Skeletal muscle cell (primary cell): Measurements from ENCODE around the gene ARSJ.
A peak's percentile ranks its signal among the peaks of the same experiment; 100 is the strongest.

ENCODE experiments used
- DNase-seq: peaks from one replicate; pipeline ENCODE4 v3.0.0-alpha.2; 2010; ENCODE audit warnings: low read depth
- H3K4me3 ChIP-seq: 2 replicates; pipeline ENCODE4 v1.5.1; 2011; ENCODE audit warnings: low read depth, mild to moderate bottlenecking, control low read depth, low read length, moderate library complexity

The ARSJ gene

DNA sequence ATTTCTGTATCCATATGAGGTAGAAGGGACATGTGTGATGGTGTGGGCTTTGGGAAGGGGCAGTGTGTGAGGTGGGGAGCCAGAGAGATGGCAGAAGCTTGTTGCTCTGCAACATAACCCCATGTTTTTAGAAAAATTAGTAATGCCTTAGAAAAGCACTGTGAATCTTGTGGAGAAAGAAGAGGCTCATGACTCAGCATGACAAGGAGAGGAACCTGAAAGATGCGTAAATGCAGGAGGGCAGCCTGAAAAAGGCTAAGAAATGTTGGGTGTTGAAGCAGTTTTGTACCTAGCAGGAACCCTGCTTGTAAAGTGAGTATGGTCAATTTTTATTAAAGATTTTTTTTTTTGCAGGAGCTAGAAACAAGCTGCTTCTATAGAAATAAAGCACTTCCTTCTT lies 59.8 kb downstream of the ARSJ start:
- no peak overlapping the region for H3K4me3 ChIP-seq
- DNase-seq, result no peak

DNA sequence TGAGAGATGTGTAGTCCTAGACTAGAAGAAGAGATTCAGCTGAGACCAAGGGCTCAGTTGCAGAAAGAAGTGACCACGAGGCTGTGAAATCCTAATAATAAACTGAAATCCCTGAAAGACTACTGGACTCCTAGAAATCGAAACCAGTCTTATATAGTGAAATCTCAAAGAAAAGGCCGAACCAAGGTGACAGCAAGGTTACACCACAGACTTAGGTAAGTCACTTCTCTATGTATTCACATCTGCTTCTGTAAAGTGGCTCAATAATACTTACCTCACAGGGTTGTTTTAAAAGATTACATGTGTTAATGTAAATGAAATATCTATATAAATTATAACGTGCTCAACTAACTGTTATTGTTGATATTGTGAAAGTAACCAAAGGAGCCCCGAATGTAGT lies 60.3 kb downstream of the ARSJ start:
- DNase-seq, result no peak
- no peak overlapping the region for H3K4me3 ChIP-seq

- DNase-seq, result no peak
- no peak overlapping the region for H3K4me3 ChIP-seq
These were observed 70.6 kb downstream of the ARSJ start for GRCh38 chr4:113908829-113909228.

DNA sequence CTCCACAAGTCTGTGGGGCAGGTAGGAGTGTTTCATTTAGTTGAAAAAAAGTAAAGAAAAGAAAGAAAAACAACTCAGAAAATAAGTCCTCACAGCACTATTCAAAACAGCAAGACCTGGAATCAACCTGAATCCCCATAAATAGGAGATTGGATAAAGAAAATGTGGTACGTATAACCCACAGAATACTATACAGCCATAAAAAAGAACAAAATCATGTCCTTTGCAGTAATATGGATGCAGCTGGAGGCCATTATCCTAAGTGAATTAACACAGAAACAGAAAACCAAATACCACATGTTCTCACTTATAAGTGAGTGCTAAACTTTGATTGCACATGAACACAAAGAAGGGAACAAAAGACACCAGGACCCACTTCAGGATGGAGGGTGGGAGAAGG lies 71.9 kb downstream of the ARSJ start:
- DNase-seq, result no peak
- H3K4me3 ChIP-seq, result no peak overlapping the region

GRCh38 chr4:113905301-113905700 lies 74.1 kb downstream of the ARSJ start:
- no peak for DNase-seq
- no peak overlapping the region for H3K4me3 ChIP-seq

- H3K4me3 ChIP-seq, result no peak overlapping the region
- no peak for DNase-seq
These were observed 74.6 kb downstream of the ARSJ start for GRCh38 chr4:113904877-113905276.

DNA sequence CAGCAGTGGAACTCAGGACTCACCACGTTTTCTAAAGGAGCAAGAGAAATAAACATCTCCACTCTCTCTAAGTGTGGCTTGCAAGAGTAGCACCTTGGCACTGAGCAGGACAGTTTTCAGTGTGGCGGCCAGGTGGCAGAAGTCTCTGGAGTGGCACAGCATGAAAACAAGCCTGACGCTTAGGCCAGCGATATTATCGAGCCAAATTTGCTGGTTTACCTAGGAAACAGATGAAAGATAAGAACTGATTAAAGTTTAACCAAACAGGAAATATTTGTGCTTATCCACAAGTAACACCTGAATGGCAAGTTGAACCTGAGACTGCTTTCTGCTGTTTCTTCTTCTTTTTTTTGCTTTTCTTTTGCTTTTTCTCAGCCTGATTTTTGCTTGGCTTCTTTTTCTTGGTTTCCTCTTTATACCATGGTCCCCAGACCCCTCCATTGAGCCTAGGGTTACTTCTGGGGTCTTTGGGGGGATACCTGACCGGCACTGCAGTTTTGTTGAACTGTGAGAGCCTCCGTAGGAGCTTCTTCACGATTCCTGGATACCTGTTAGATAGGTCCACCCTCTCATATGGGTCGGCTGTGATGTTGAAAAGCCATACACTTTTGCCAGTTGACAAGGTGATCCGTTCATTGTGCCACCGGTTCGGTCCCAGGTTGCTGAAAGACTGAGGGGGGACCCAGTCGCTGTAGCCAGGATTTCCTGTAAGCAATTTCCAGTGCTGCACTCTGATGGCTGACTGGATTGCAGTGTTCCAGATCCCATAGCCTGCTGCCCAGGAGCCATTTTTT lies 77.3 kb downstream of the ARSJ start:
- H3K4me3 ChIP-seq, result no peak overlapping the region
- DNase-seq, result no peak

DNA sequence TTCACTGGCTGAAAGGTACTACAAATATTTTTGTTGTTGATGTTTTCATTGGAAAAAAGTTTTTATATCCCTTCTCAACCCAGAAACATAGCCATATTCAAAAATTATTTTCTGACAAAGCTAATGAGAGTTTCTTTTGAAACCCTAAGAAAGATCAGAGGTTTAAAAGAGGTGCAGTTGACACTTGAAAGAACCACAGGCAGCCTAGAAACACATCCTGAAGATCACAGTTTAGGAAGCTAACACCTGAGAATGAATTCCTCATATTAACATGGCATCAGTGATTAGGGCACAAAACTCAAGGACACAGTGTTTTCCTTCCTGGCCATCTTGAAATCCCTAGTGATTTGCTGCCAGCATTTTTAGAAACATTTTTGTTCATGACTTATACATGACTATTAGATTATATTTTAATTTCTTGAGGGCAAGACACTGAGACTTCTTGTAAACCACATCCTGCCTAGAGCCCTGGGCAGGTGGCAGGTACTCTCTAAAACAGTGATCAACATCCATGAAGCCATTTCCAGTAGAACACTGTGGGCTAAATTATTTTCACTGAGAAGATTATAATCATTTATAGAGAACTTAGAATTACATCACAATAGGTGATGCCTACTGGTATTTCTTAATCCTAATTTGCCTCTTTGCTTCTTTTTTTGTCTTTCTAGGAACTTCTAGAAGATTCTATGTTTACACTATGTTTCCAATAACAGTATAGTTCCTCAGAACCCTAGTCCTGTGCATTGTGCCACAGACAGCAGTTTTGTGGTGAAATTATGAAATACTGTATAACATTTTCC lies 80.0 kb downstream of the ARSJ start:
- no peak for DNase-seq
- H3K4me3 ChIP-seq, result no peak overlapping the region

GRCh38 chr4:113893546-113893945 lies 85.9 kb downstream of the ARSJ start:
- DNase-seq, result no peak
- no peak overlapping the region for H3K4me3 ChIP-seq

DNA sequence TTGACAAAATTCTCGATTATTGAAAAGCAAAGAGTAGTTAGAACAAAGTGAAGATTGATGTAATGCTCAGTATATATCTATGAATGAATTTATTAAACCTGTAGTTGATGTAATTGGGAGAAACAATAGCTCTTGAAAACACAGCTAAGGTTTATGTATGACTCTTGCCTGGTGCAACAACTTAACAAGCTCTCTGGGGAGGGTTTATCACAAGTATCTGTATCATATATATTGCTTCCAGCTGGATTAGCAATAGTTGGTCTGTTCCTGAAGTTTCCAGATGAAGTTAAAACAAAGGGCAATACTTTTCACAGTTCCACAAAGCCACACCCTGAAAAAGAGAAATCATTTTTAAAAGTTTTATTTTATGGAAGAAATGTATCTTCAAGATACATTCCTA lies 91.4 kb downstream of the ARSJ start:
- DNase-seq, result no peak

GRCh38 chr4:113885291-113885690 lies 94.2 kb downstream of the ARSJ start:
- H3K4me3 ChIP-seq, result no peak overlapping the region
- DNase-seq, result no peak

More for the DNA sequence above, 91.4 kb downstream of the ARSJ start:
- H3K4me3 ChIP-seq, result no peak overlapping the region

GRCh38 chr4:113884655-113885054 lies 94.8 kb downstream of the ARSJ start:
- H3K4me3 ChIP-seq, result no peak overlapping the region
- no peak for DNase-seq

DNA sequence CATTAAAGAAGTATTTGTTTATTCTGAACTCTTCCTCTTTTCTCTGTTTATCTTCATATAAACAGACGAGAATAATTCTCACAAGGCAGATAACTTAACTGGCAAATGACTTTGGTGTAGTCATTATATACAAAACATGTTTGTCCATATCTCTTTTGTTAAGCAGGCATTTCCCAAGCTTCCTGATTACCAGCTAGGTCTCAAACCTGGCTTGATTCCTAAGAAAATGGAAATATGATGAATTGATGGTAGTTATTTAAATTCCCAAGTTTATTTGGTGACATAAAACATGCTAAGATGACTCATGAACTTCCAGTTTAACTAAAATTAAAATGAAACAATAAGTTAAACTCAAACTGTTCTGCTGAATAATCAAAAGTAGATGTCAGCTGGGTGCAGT lies 96.8 kb downstream of the ARSJ start:
- DNase-seq, result no peak
- no peak overlapping the region for H3K4me3 ChIP-seq

- no peak for DNase-seq
These were observed 98.2 kb downstream of the ARSJ start for GRCh38 chr4:113881256-113881655.

DNA sequence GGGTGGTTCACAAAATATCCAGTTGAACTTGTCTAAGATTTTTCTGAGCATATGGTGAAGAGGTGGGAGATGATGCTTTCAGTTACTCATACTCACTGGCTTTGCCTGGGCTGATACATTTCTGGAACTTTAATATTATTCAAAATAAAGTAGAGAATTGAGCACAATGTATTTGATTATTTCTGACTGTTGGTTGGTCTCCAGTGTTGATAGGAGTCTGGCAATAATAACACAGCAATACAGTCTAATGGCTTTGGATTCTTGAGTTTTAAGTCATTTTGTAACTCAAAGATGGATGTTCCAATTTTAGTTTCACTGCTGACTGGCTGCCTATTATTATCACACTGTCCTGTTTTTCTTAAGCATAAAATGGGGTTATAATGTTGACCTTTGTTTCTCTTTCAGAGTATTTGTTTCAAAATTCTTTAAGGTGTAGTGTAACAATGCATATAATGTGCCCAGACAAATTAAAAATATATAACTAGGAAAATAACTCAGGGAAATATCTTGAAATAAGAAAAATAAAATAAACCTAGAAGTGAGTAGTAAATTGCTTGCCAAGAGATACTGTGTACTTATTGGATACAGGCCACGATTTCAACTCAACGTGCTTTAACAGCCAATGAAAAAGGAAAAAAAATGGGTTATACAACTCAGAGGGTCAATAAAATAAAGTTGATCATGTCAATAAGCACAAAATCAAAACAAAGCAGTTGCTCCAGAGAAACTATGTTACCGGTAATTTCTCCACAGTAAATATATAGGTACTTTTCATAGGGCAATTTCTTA lies 99.0 kb downstream of the ARSJ start:
- no peak for DNase-seq
- no peak overlapping the region for H3K4me3 ChIP-seq

More at GRCh38 chr4:113881256-113881655, 98.2 kb downstream of the ARSJ start:
- H3K4me3 ChIP-seq, result no peak overlapping the region

DNA sequence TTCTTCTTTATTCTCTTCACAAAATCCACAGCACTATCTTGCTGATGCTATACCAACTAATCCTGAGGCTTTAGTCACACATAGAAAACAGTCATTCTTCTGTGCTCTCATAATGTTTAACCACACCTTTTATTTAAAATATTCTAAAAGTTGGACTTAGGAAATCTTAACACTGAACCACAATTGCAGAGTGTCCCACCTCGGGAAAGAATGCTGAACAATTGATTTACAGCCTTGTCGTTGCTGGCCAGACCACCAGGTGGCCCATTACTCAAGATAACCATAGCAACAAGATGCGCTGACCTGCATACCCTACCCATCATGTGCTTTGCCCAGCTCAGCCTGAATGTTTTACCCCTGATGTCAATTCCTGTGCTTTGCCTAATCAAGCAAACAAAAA lies 100.8 kb downstream of the ARSJ start:
- peak; percentile 23 for DNase-seq
- H3K4me3 ChIP-seq, result no peak overlapping the region

GRCh38 chr4:113874480-113874879 lies 105.0 kb downstream of the ARSJ start:
- no peak overlapping the region for H3K4me3 ChIP-seq
- DNase-seq, result no peak

GRCh38 chr4:113873508-113873907 lies 105.9 kb downstream of the ARSJ start:
- DNase-seq, result no peak
- H3K4me3 ChIP-seq, result no peak overlapping the region

GRCh38 chr4:113872426-113873260 lies 106.8 kb downstream of the ARSJ start:
- no peak for DNase-seq
- no peak overlapping the region for H3K4me3 ChIP-seq
